Measurements from ENCODE around the gene APEH.
"Not testable (repeated sequence)": the region's sequence is repeated elsewhere in the genome, so short reads cannot be mapped to it uniquely, and the experiment has no call there.

The APEH gene

GRCh38 chr3:49681232-49681522, 7.0 kb downstream of the APEH start:
- peaks cover 36% of the 10 kb centered on the region for H3K36me3 Mint-ChIP-seq (ENCODE audit: low read depth)
- no peaks in the 10 kb centered on the region for H3K4me1 Mint-ChIP-seq
- no peaks in the 10 kb centered on the region for H3K9me3 Mint-ChIP-seq
- H3K27me3 Mint-ChIP-seq (ENCODE audit: low read depth, poor library complexity) = peaks cover 5% of the 10 kb centered on the region
- no peak for DNase-seq
- H3K27ac Mint-ChIP-seq = no peak overlapping the region
- no peak overlapping the region for H3K4me3 Mint-ChIP-seq
- no peak for TF ChIP-seq CTCF (IDR thresholded peaks at IDR 0.05)

- Mint-ChIP-seq H3K27me3 (ENCODE audit: low read depth, poor library complexity) (peaks cover 5% of the 10 kb centered on the region), H3K9me3 (no peaks in the 10 kb centered on the region), H3K4me3 (no peak overlapping the region), H3K27ac (no peak overlapping the region), H3K36me3 (ENCODE audit: low read depth) (peaks cover 34% of the 10 kb centered on the region), H3K4me1 (no peaks in the 10 kb centered on the region)
- DNase-seq = no peak
- TF ChIP-seq CTCF (IDR thresholded peaks at IDR 0.05) = no peak
These were observed 7.4 kb downstream of the APEH start for GRCh38 chr3:49681543-49681942.

GRCh38 chr3:49683162-49683561, 9.0 kb downstream of the APEH start:
- Mint-ChIP-seq H3K4me1 (peaks cover 9% of the 10 kb centered on the region), H3K4me3 (no peak overlapping the region), H3K27me3 (ENCODE audit: low read depth, poor library complexity) (peaks cover 5% of the 10 kb centered on the region), H3K9me3 (no peaks in the 10 kb centered on the region), H3K36me3 (ENCODE audit: low read depth) (peaks cover 31% of the 10 kb centered on the region), H3K27ac (no peak overlapping the region)
- DNase-seq = no peak
- TF ChIP-seq CTCF (IDR thresholded peaks at IDR 0.05) = no peak

GRCh38 chr3:49684453-49684852, 10.3 kb downstream of the APEH start:
- H3K4me1 Mint-ChIP-seq = peaks cover 21% of the 10 kb centered on the region
- H3K27me3 Mint-ChIP-seq (ENCODE audit: low read depth, poor library complexity) = not testable (repeated sequence)

GRCh38 chr3:49685103-49685502, 11.0 kb downstream of the APEH start:
- Mint-ChIP-seq H3K36me3 (ENCODE audit: low read depth) (peaks cover 24% of the 10 kb centered on the region), H3K4me3 (peak overlapping the region; percentile 49), H3K4me1 (peaks cover 26% of the 10 kb centered on the region)
- H3K27me3 Mint-ChIP-seq (ENCODE audit: low read depth, poor library complexity); H3K9me3 Mint-ChIP-seq; H3K27ac Mint-ChIP-seq; DNase-seq: not testable (repeated sequence)

More at GRCh38 chr3:49684453-49684852, 10.3 kb downstream of the APEH start:
- H3K27ac Mint-ChIP-seq, DNase-seq, H3K4me3 Mint-ChIP-seq, H3K9me3 Mint-ChIP-seq: not testable (repeated sequence)
- H3K36me3 Mint-ChIP-seq (ENCODE audit: low read depth) = peaks cover 28% of the 10 kb centered on the region

GRCh38 chr3:49685846-49686245, 11.7 kb downstream of the APEH start:
- H3K27ac Mint-ChIP-seq; H3K27me3 Mint-ChIP-seq (ENCODE audit: low read depth, poor library complexity); H3K9me3 Mint-ChIP-seq; DNase-seq: not testable (repeated sequence)
- Mint-ChIP-seq H3K4me1 (peaks cover 34% of the 10 kb centered on the region), H3K4me3 (peak overlapping the region; percentile 78), H3K36me3 (ENCODE audit: low read depth) (peaks cover 19% of the 10 kb centered on the region)

- peak overlapping the region; percentile 78 for H3K4me3 Mint-ChIP-seq
- peak; percentile 43 for DNase-seq
- H3K27ac Mint-ChIP-seq; H3K27me3 Mint-ChIP-seq (ENCODE audit: low read depth, poor library complexity); H3K9me3 Mint-ChIP-seq: not testable (repeated sequence)
- peaks cover 19% of the 10 kb centered on the region for H3K36me3 Mint-ChIP-seq (ENCODE audit: low read depth)
- H3K4me1 Mint-ChIP-seq = peaks cover 36% of the 10 kb centered on the region
These were observed 12.2 kb downstream of the APEH start for GRCh38 chr3:49686346-49686745.

- Mint-ChIP-seq H3K36me3 (ENCODE audit: low read depth) (peaks cover 19% of the 10 kb centered on the region), H3K4me3 (peak overlapping the region; percentile 78), H3K4me1 (peaks cover 36% of the 10 kb centered on the region)
- not testable (repeated sequence) for H3K27me3 Mint-ChIP-seq (ENCODE audit: low read depth, poor library complexity); H3K9me3 Mint-ChIP-seq; H3K27ac Mint-ChIP-seq
- DNase-seq = peak; percentile 83
These were observed 12.7 kb downstream of the APEH start for GRCh38 chr3:49686769-49687423.

GRCh38 chr3:49687424-49687795, 13.3 kb downstream of the APEH start:
- H3K27me3 Mint-ChIP-seq (ENCODE audit: low read depth, poor library complexity); H3K9me3 Mint-ChIP-seq; DNase-seq; H3K27ac Mint-ChIP-seq: not testable (repeated sequence)
- Mint-ChIP-seq H3K4me1 (peaks cover 36% of the 10 kb centered on the region), H3K4me3 (peak overlapping the region; percentile 78), H3K36me3 (ENCODE audit: low read depth) (peaks cover 19% of the 10 kb centered on the region)

GRCh38 chr3:49688338-49689045, 14.3 kb downstream of the APEH start:
- Mint-ChIP-seq H3K4me1 (peaks cover 36% of the 10 kb centered on the region), H3K4me3 (peak overlapping the region; percentile 94), H3K36me3 (ENCODE audit: low read depth) (peaks cover 15% of the 10 kb centered on the region)
- H3K27me3 Mint-ChIP-seq (ENCODE audit: low read depth, poor library complexity); H3K27ac Mint-ChIP-seq; DNase-seq; H3K9me3 Mint-ChIP-seq: not testable (repeated sequence)

Data from nephron progenitor cell (in vitro differentiated cells).